Ishikawa (cell line): ENCODE measurements around the gene AGXT.

Experiments
- CREB1 ChIP-seq: IDR thresholded peaks from 2 replicates; pipeline ENCODE4 v1.6.1; 2012; ENCODE audit warnings: low read depth
- EP300 ChIP-seq: IDR thresholded peaks from 2 replicates; pipeline ENCODE4 v1.6.1; 2012; ENCODE audit warnings: borderline replicate concordance
- NFIC ChIP-seq: IDR thresholded peaks from 2 replicates; pipeline ENCODE4 v1.6.1; 2012
- RAD21 ChIP-seq: IDR thresholded peaks from 2 replicates; pipeline ENCODE4 v1.6.1; 2012; ENCODE audit warnings: low read depth

GRCh38 chr2:240856151-240856980 lies 12.3 kb upstream of the AGXT start:
- TF ChIP-seq NFIC (no peak), CREB1 (no peak), EP300 (no peak), RAD21 (peak; percentile 40; the same call in 1 of the 2 replicates)
